ENCODE measurements around the gene RALGAPA2. TPM values are rescaled to one million over a fixed set of nuclear protein-coding genes. Genes with fewer than 3 reads are reported as not detected.

Gene RALGAPA2
- total RNA-seq, 1 experiment from 2014 or later, result 10.8 TPM

- H2AFZ ChIP-seq (ENCODE audit: low read depth, low read length, poor library complexity, severe bottlenecking), result no peak overlapping the region
- RAD21 ChIA-PET (ENCODE audit: low non-redundant PET in 1 of 2, low total read pairs in 2 of 2, uncharacterized antibody in 2 of 2, unreplicated experiment in 2 of 2), result no interaction called here
- H3K4me1 ChIP-seq (ENCODE audit: control insufficient read depth in 1 of 2, insufficient read depth in 2 of 2, low read length in 2 of 2), result no peaks in the 10 kb centered on the region
- H3K27ac ChIP-seq (ENCODE audit: low read depth, low read length), result no peak overlapping the region
- H3K79me2 ChIP-seq (ENCODE audit: insufficient read depth, low read length), result no peaks in the 10 kb centered on the region
- TF ChIP-seq SRF (IDR thresholded peaks at IDR 0.05; ENCODE audit: low read depth), result no peak
- no peak for TF ChIP-seq POLR2A (IDR thresholded peaks at IDR 0.05; ENCODE audit: borderline replicate concordance, extremely low read depth, insufficient read depth, insufficient read length)
- TF ChIP-seq CEBPB (IDR thresholded peaks at IDR 0.05; ENCODE audit: low read depth), result no peak
- no peak for TF ChIP-seq CTCF (IDR thresholded peaks at IDR 0.05 in 2 of 3, conservative IDR thresholded peaks at IDR 0.05 in 1 of 3; ENCODE audit: borderline replicate concordance in 1 of 3, insufficient read depth in 1 of 3, low read depth in 2 of 3, low read length in 2 of 3)
- TF ChIP-seq SP1 (IDR thresholded peaks at IDR 0.05; ENCODE audit: low read depth), result no peak
- TF ChIP-seq ZFX (IDR thresholded peaks at IDR 0.05), result no peak
- TF ChIP-seq EZH2phosphoT487 (IDR thresholded peaks at IDR 0.05; ENCODE audit: borderline replicate concordance), result no peak
- TF ChIP-seq, protein P1, sequence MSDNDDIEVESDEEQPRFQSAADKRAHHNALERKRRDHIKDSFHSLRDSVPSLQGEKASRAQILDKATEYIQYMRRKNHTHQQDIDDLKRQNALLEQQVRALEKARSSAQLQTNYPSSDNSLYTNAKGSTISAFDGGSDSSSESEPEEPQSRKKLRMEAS (IDR thresholded peaks at IDR 0.05), result no peak
- no peak for TF ChIP-seq CBX3 (IDR thresholded peaks at IDR 0.05; ENCODE audit: low read depth)
- ATAC-seq (no peak), DNase-seq (ENCODE audit: low read depth, low spot score) (no peak)
- CTCF ChIA-PET, result interaction anchor here (0.8 kb wide), 1 partner anchor 15 kb away, joined by 3 read pairs; no protein-coding TSS in a partner anchor
- H3K9me3 ChIP-seq (ENCODE audit: control insufficient read depth in 1 of 2, insufficient read depth in 1 of 2, low read depth in 1 of 2, low read length in 2 of 2), result no peaks in the 10 kb centered on the region
- H3K9me2 ChIP-seq (ENCODE audit: insufficient read depth), result no peaks in the 10 kb centered on the region
- H3K9ac ChIP-seq (ENCODE audit: low read length), result no peak overlapping the region
- no peak overlapping the region for H3K4me2 ChIP-seq (ENCODE audit: low read length)
- H3K27me3 ChIP-seq (ENCODE audit: insufficient read depth, low read length), result no peaks in the 10 kb centered on the region
- H3K4me3 ChIP-seq (replicated peaks in 1 of 2; ENCODE audit: low read depth in 1 of 2, low read length in 2 of 2), result no peak overlapping the region
- H3K36me3 ChIP-seq (ENCODE audit: control insufficient read depth in 1 of 2, insufficient read depth in 2 of 2, low read length in 2 of 2), result no peaks in the 10 kb centered on the region
- POLR2A ChIA-PET, result no interaction called here
- intact Hi-C loops (cut with micrococcal nuclease), result no loop called here
- BruUV-seq (replicated peaks), result no TSS peak
- no peaks in the 10 kb centered on the region; the same call in 1 of the 2 replicates for H4K20me1 ChIP-seq (ENCODE audit: insufficient read depth)
These were observed 102.9 kb downstream of the RALGAPA2 start for GRCh38 chr20:20609522-20609921.

GRCh38 chr20:20608641-20609040 lies 103.8 kb downstream of the RALGAPA2 start:
- intact Hi-C loops (cut with micrococcal nuclease), result no loop called here
- H3K9ac ChIP-seq (ENCODE audit: low read length), result no peak overlapping the region
- ChIA-PET CTCF (no interaction called here), POLR2A (no interaction called here), RAD21 (ENCODE audit: low non-redundant PET in 1 of 2, low total read pairs in 2 of 2, uncharacterized antibody in 2 of 2, unreplicated experiment in 2 of 2) (no interaction called here)
- H3K27me3 ChIP-seq (ENCODE audit: insufficient read depth, low read length), result no peaks in the 10 kb centered on the region
- no TSS peak for BruUV-seq (replicated peaks)
- no peak overlapping the region for H2AFZ ChIP-seq (ENCODE audit: low read depth, low read length, poor library complexity, severe bottlenecking)
- H3K36me3 ChIP-seq (ENCODE audit: control insufficient read depth in 1 of 2, insufficient read depth in 2 of 2, low read length in 2 of 2), result no peaks in the 10 kb centered on the region
- H3K27ac ChIP-seq (ENCODE audit: low read depth, low read length), result no peak overlapping the region
- no peaks in the 10 kb centered on the region for H3K79me2 ChIP-seq (ENCODE audit: insufficient read depth, low read length)
- no peaks in the 10 kb centered on the region; the same call in 1 of the 2 replicates for H4K20me1 ChIP-seq (ENCODE audit: insufficient read depth)
- ATAC-seq, result no peak
- no peak overlapping the region for H3K4me3 ChIP-seq (replicated peaks in 1 of 2; ENCODE audit: low read depth in 1 of 2, low read length in 2 of 2)
- DNase-seq (ENCODE audit: low read depth, low spot score), result no peak
- no peaks in the 10 kb centered on the region for H3K4me1 ChIP-seq (ENCODE audit: control insufficient read depth in 1 of 2, insufficient read depth in 2 of 2, low read length in 2 of 2)
- H3K9me3 ChIP-seq (ENCODE audit: control insufficient read depth in 1 of 2, insufficient read depth in 1 of 2, low read depth in 1 of 2, low read length in 2 of 2), result no peaks in the 10 kb centered on the region
- H3K9me2 ChIP-seq (ENCODE audit: insufficient read depth), result no peaks in the 10 kb centered on the region
- H3K4me2 ChIP-seq (ENCODE audit: low read length), result no peak overlapping the region
- TF ChIP-seq EZH2phosphoT487 (IDR thresholded peaks at IDR 0.05; ENCODE audit: borderline replicate concordance), result no peak
- no peak for TF ChIP-seq EGR1 (IDR thresholded peaks at IDR 0.05; ENCODE audit: low read depth)
- TF ChIP-seq SP1 (IDR thresholded peaks at IDR 0.05; ENCODE audit: low read depth), result no peak
- TF ChIP-seq JUND (IDR thresholded peaks at IDR 0.05), result no peak
- no peak for TF ChIP-seq RAD21 (IDR thresholded peaks at IDR 0.05; ENCODE audit: low read depth)
- no peak for TF ChIP-seq ZBTB33 (IDR thresholded peaks at IDR 0.05; ENCODE audit: extremely low read depth, insufficient replicate concordance, low read length)
- no peak for TF ChIP-seq ZNF274 (IDR thresholded peaks at IDR 0.05; ENCODE audit: low read depth, low read length)
- TF ChIP-seq FOSL1 (IDR thresholded peaks at IDR 0.05; ENCODE audit: low read depth), result no peak
- TF ChIP-seq SIN3A (IDR thresholded peaks at IDR 0.05; ENCODE audit: low read depth), result no peak
- no peak for TF ChIP-seq TCF7L2 (IDR thresholded peaks at IDR 0.05; ENCODE audit: borderline replicate concordance, extremely low read depth, insufficient read depth, insufficient read length)

Measured in HCT116 (cell line).